Panc1 (cell line): ENCODE measurements around the gene TRIM60. TPM values are rescaled to one million over a fixed set of nuclear protein-coding genes. Genes with fewer than 3 reads are reported as not detected.

Experiments
- ATAC-seq: fragments of 200-7000 bp; cut with Tn5 transposase; 2 replicates; pipeline ENCODE4 v1.9.1; 2020; ENCODE audit warnings: mild to moderate bottlenecking, moderate library complexity
- BruUV-seq: library from RNA; stranded (reverse); fragments of 400-500 nt; replicated peaks from 2 replicates; lab custom pipeline; 2021; lab: Mats Ljungman, UMichigan
- CTCF ChIA-PET: fragments of 300-600 bp; sonication (Branson Sonifier 250); formaldehyde crosslinking; loops from one replicate; lab custom pipeline; 2022; ENCODE audit warnings: antibody characterized with exemption; lab: Charles Lee
- POLR2A ChIA-PET: fragments of 300-600 bp; sonication (Branson Sonifier 250); formaldehyde crosslinking; loops from one replicate; lab custom pipeline; 2022; ENCODE audit warnings: antibody characterized with exemption; lab: Charles Lee
- DNase-seq: peaks from one replicate; pipeline ENCODE4 v3.0.0-alpha.2; 2010; ENCODE audit warnings: low read depth, low spot score
- H3K27ac ChIP-seq: 2 replicates; pipeline ENCODE4 v1.5.1; 2011; ENCODE audit warnings: mild to moderate bottlenecking, low read length, inconsistent platforms
- H3K27me3 ChIP-seq: fragments of 200-500 bp; sonication (Bioruptor generic); 2 replicates; pipeline ENCODE4 v1.6.0; 2014; ENCODE audit warnings: low read length, inconsistent platforms; ENCODE audit not compliant: control insufficient read depth, insufficient read depth
- H3K36me3 ChIP-seq: fragments of 200-500 bp; sonication (Bioruptor generic); 2 replicates; pipeline ENCODE4 v1.5.1; 2014; ENCODE audit warnings: inconsistent platforms, mild to moderate bottlenecking, low read length, moderate library complexity; ENCODE audit not compliant: control insufficient read depth, insufficient read depth
- H3K4me1 ChIP-seq: 2 replicates; pipeline ENCODE4 v1.5.1; 2011; ENCODE audit warnings: inconsistent platforms, mild to moderate bottlenecking, low read length, moderate library complexity; ENCODE audit not compliant: control insufficient read depth, insufficient read depth
- H3K4me3 ChIP-seq, 2 experiments: 2 replicates each; pipeline ENCODE4 v1.5.1; 2011 to 2012; ENCODE audit warnings: low read depth in 2 of 2, low read length in 2 of 2, mild to moderate bottlenecking in 2 of 2, inconsistent platforms in 1 of 2, moderate library complexity in 1 of 2
- H3K9me3 ChIP-seq: fragments of 200-500 bp; sonication (Bioruptor generic); 2 replicates; pipeline ENCODE4 v1.5.1; 2014; ENCODE audit warnings: low read depth, mild to moderate bottlenecking, inconsistent platforms, low read length, moderate library complexity; ENCODE audit not compliant: control insufficient read depth, insufficient read depth
- POLR2AphosphoS5 ChIP-seq: IDR thresholded peaks from 2 replicates; pipeline ENCODE4 v1.6.1; 2012; ENCODE audit warnings: mild to moderate bottlenecking, low read depth, low read length, moderate library complexity
- SIN3A ChIP-seq: IDR thresholded peaks from 2 replicates; pipeline ENCODE4 v1.6.1; 2012; ENCODE audit warnings: low read depth, mild to moderate bottlenecking, low read length, moderate library complexity, borderline replicate concordance; ENCODE audit not compliant: insufficient read depth
- TCF7L2 ChIP-seq: IDR thresholded peaks from 2 replicates; pipeline ENCODE4 v1.6.1; 2011; ENCODE audit warnings: mild to moderate bottlenecking, low read depth, low read length, inconsistent platforms
- in situ Hi-C: cut with HindIII; loops from 2 replicates; pipeline ENCODE4 v1.10.0; 2016; ENCODE audit warnings: low sequenced_read_pairs, low pct_unique_long_range_greater_than_20kb
- intact Hi-C: fragments of 100-400 bp; cut with micrococcal nuclease; formaldehyde crosslinking; loops from one replicate; pipeline ENCODE4 v1.10.0; 2022; ENCODE audit not compliant: unreplicated experiment
- total RNA-seq: library from RNA; stranded (reverse); gene quantifications from one replicate; pipeline ENCODE4 v1.2.1, GENCODE V29; 2021; ENCODE audit not compliant: unreplicated experiment
- TF ChIP-seq, protein P1 (sequence below): fragments of 450-650 bp; IDR thresholded peaks from 2 replicates; pipeline ENCODE4 v1.5.1; 2017; ENCODE audit warnings: mild to moderate bottlenecking
- TF ChIP-seq, protein P2 (sequence below), 2 experiments: IDR thresholded peaks; 2 replicates each; pipeline ENCODE4 v1.6.1; 2011 to 2012; ENCODE audit warnings: low read depth in 2 of 2, control low read depth in 1 of 2, low read length in 1 of 2, mild to moderate bottlenecking in 1 of 2, moderate library complexity in 1 of 2; ENCODE audit not compliant: insufficient read depth in 1 of 2

The TRIM60 gene
- total RNA-seq, 1 experiment from 2014 or later = not detected

DNA sequence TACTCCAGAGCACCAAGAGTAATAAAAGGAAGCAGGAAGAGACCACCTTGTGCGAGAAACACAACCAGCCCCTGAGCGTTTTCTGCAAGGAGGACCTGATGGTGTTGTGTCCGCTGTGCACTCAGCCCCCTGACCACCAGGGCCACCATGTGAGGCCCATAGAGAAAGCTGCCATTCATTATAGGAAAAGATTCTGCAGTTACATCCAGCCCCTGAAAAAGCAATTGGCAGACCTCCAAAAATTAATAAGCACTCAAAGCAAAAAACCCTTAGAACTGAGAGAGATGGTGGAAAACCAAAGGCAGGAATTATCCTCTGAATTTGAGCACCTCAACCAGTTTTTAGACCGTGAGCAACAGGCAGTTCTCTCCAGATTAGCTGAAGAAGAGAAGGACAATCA, 27.6 kb downstream of the TRIM60 start:
- no TSS peak for BruUV-seq
- Histone ChIP-seq H3K4me3 (no peak overlapping the region), H3K9me3 (no peaks in the 10 kb centered on the region), H3K4me1 (no peaks in the 10 kb centered on the region), H3K27me3 (no peaks in the 10 kb centered on the region), H3K36me3 (no peaks in the 10 kb centered on the region), H3K27ac (no peak overlapping the region)
- no peak for ATAC-seq
- ChIA-PET POLR2A (no interaction called here), CTCF (no interaction called here)
- DNase-seq = no peak
- in situ Hi-C loops (no loop called here), intact Hi-C loops (no loop called here)
- TF ChIP-seq, protein P1, sequence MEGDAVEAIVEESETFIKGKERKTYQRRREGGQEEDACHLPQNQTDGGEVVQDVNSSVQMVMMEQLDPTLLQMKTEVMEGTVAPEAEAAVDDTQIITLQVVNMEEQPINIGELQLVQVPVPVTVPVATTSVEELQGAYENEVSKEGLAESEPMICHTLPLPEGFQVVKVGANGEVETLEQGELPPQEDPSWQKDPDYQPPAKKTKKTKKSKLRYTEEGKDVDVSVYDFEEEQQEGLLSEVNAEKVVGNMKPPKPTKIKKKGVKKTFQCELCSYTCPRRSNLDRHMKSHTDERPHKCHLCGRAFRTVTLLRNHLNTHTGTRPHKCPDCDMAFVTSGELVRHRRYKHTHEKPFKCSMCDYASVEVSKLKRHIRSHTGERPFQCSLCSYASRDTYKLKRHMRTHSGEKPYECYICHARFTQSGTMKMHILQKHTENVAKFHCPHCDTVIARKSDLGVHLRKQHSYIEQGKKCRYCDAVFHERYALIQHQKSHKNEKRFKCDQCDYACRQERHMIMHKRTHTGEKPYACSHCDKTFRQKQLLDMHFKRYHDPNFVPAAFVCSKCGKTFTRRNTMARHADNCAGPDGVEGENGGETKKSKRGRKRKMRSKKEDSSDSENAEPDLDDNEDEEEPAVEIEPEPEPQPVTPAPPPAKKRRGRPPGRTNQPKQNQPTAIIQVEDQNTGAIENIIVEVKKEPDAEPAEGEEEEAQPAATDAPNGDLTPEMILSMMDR = no peak
- TF ChIP-seq TCF7L2 (no peak), SIN3A (no peak), POLR2AphosphoS5 (no peak)
- TF ChIP-seq, protein P2, sequence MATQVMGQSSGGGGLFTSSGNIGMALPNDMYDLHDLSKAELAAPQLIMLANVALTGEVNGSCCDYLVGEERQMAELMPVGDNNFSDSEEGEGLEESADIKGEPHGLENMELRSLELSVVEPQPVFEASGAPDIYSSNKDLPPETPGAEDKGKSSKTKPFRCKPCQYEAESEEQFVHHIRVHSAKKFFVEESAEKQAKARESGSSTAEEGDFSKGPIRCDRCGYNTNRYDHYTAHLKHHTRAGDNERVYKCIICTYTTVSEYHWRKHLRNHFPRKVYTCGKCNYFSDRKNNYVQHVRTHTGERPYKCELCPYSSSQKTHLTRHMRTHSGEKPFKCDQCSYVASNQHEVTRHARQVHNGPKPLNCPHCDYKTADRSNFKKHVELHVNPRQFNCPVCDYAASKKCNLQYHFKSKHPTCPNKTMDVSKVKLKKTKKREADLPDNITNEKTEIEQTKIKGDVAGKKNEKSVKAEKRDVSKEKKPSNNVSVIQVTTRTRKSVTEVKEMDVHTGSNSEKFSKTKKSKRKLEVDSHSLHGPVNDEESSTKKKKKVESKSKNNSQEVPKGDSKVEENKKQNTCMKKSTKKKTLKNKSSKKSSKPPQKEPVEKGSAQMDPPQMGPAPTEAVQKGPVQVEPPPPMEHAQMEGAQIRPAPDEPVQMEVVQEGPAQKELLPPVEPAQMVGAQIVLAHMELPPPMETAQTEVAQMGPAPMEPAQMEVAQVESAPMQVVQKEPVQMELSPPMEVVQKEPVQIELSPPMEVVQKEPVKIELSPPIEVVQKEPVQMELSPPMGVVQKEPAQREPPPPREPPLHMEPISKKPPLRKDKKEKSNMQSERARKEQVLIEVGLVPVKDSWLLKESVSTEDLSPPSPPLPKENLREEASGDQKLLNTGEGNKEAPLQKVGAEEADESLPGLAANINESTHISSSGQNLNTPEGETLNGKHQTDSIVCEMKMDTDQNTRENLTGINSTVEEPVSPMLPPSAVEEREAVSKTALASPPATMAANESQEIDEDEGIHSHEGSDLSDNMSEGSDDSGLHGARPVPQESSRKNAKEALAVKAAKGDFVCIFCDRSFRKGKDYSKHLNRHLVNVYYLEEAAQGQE (IDR thresholded peaks at IDR 0.05; ENCODE audit: insufficient read depth in 1 of 2, low read depth in 2 of 2, low read length in 1 of 2) = no peak

DNA sequence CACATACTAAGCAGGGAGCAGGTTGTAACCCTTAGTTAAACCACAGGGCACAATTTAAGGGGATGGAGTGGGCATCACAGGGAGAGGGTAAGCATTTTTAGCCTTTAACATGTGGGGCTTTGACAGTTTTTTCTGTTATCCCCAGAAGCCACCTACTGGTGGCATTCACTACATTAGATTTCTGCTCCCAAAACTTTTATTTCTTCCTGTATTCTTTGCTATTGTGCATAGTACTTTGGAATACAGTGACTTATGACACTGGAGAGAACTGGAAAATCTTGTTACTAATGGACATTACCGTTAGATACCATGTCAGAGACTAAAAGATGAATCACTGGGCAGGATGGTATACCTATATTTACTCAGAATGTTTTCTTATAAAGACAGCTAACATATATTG, 29.1 kb downstream of the TRIM60 start:
- intact Hi-C loops = no loop called here
- BruUV-seq = no TSS peak
- H3K27me3 ChIP-seq = no peaks in the 10 kb centered on the region
- POLR2A ChIA-PET = no interaction called here
- H3K4me1 ChIP-seq = no peaks in the 10 kb centered on the region
- in situ Hi-C loops = no loop called here
- TF ChIP-seq SIN3A = no peak
- TF ChIP-seq, protein P1 = peak; percentile 36
- no peaks in the 10 kb centered on the region for H3K36me3 ChIP-seq
- DNase-seq = no peak
- H3K27ac ChIP-seq = no peak overlapping the region
- CTCF ChIA-PET = no interaction called here
- no peak overlapping the region for H3K4me3 ChIP-seq
- no peak for ATAC-seq
- no peaks in the 10 kb centered on the region for H3K9me3 ChIP-seq
